Omental fat pad (tissue), 4 donors: Measurements from ENCODE around the gene FMNL1. TPM values are rescaled to one million over a fixed set of nuclear protein-coding genes. Genes with fewer than 3 reads are reported as not detected.

Experiments
- ATAC-seq: fragments of 150-250 bp; one replicate; pipeline ENCODE4 v1.9.1; 2016; ENCODE audit warnings: mild to moderate bottlenecking, moderate library complexity; ENCODE audit not compliant: low FRiP score
- DNase-seq: peaks from one replicate; pipeline ENCODE4 v3.0.0-alpha.2; 2019; ENCODE audit warnings: low spot score
- total RNA-seq, 4 donors: library from RNA; depleted of rRNA; stranded (reverse); fragments of >200 nt; gene quantifications; one replicate each; pipeline ENCODE4 v1.1.0, GENCODE V29; 2016
- TF ChIP-seq, protein P1 (sequence below), 3 donors: fragments of 450-650 bp; IDR thresholded peaks; one replicate each; pipeline ENCODE4 v1.5.1; 2016 to 2017; ENCODE audit warnings: antibody characterized with exemption in 3 of 3, mild to moderate bottlenecking in 3 of 3, moderate library complexity in 2 of 3

FMNL1 gene
- total RNA-seq, 4 donors from 2014 or later, result 19.7 to 56.4 (median 38.8) TPM

DNA sequence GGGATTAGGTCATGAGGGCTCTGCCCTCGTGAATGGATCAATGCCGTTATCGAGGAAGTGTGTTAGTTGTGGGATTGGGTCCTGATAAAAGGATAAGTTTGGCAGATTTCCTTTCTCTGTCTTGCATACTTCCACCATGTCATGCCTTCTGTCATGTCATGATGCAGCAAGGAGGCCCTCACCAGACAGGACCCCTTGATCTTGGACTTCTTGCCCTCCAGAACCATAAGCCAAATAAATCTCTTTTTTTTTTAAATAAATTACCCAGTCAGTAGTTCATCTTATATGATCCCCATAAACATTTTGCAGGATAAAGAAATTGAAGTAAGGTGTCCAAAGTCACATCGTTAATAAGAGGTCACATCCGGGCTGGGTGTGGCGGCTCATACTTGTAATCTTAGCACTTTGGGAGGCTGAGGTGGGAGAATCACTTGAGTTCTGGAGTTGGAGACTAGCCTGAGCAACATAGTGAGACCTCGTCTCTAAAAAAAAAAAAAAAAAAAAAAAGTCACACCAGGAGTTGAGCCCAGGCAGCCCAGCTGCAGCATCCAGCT lies 34.8 kb upstream of the FMNL1 start:
- TF ChIP-seq, protein P1, sequence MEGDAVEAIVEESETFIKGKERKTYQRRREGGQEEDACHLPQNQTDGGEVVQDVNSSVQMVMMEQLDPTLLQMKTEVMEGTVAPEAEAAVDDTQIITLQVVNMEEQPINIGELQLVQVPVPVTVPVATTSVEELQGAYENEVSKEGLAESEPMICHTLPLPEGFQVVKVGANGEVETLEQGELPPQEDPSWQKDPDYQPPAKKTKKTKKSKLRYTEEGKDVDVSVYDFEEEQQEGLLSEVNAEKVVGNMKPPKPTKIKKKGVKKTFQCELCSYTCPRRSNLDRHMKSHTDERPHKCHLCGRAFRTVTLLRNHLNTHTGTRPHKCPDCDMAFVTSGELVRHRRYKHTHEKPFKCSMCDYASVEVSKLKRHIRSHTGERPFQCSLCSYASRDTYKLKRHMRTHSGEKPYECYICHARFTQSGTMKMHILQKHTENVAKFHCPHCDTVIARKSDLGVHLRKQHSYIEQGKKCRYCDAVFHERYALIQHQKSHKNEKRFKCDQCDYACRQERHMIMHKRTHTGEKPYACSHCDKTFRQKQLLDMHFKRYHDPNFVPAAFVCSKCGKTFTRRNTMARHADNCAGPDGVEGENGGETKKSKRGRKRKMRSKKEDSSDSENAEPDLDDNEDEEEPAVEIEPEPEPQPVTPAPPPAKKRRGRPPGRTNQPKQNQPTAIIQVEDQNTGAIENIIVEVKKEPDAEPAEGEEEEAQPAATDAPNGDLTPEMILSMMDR (IDR thresholded peaks at IDR 0.05), result no peak
- DNase-seq, result no peak
- ATAC-seq, result no peak

DNA sequence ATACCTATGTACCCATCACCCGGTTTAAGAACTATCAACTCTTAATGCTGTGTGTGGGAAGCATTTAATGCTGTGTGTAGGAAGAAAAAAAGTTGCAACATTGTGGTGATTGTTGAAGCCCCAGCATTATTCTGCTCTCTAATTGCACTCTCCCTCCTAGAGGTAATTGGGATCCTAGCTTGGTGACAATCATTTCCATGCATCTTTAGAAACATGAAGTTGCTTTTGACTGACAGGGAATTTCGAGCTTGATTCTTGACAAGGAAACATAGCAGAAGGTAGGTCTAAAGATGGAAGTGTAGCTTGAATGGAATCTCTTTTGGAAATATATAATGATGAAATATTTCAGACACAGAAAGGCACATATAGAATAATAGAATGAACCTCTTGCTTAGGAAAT lies 32.7 kb upstream of the FMNL1 start:
- DNase-seq, result no peak
- TF ChIP-seq, protein P1 (IDR thresholded peaks at IDR 0.05), result no peak
- ATAC-seq, result no peak

DNA sequence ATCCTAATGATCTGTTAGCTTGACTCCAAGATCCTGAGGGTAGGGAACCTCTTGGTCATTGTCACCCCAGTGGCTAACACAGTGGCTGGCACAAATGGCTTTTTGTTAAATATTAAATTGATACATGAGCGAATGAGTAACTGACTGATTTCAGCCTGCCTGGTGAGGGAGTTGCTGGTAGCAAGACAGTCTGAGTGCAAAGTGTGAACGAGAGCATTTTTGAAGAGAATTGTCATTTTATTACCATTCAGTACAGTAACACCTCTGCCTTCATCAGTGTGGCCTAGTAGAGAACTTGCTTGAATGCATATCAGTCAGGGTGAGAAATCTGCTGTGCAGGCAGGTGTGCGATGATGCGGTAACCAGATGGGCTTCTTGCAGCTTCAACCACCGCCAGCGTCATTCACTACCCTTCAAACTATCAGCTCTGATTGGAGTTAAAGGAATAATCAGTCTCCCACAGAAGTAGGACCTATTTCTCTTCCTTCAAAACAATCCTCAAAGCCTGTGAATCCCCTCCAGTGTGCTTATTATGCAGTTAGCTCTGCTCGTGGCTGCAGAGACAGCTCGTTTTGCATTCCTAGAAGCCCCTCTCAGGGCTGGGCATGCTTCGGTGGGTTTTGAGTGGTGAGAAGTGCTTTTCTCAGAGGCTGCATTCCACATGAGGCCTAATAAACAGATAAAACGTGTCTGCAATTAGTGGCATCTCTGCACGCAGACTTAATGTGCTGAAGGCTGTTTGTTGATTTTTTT lies 31.0 kb upstream of the FMNL1 start:
- DNase-seq, result no peak
- TF ChIP-seq, protein P1 (IDR thresholded peaks at IDR 0.05), result no peak
- no peak for ATAC-seq

DNA sequence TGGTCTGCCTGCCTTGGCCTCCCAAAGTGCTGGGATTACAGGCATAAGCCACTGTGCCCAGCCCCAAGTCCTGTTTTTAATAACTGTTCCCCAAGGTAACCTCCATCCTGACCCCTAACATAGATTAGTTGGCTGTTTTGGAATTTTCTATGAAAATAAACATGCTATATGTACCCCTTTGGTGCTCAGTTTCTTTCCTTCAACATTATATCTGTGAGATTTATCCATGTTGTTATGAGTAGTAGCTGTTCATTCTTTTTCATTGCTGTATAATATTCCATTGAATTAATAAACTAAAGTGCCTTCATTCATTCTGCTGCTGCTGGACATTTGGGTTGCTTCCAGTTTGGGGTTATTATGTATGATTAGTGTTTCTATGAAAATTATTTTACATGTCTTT lies 26.3 kb upstream of the FMNL1 start:
- ATAC-seq (no peak), DNase-seq (no peak)
- TF ChIP-seq, protein P1 (IDR thresholded peaks at IDR 0.05), result no peak

DNA sequence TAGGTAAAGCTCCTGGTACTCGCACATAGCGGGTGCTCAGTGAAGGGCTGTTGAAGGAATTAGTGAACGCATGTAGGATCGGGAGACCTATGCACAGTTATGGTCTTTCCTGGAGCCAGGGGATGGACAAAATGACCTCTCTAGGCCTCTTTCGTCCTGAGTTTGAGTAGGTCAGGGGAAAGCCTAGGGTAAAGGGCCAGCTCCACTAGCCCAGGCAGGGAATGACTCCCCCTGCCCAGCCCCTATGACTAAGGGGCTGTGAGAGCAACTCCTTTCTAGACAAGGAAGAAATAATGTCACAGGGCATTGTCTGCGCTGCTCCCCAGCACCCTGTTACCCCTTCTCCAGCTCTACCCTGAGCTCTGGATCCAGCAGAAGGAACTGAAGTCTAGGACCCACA lies 24.6 kb upstream of the FMNL1 start:
- TF ChIP-seq, protein P1 (IDR thresholded peaks at IDR 0.05), result no peak
- DNase-seq, result no peak
- ATAC-seq, result peak; percentile 2

DNA sequence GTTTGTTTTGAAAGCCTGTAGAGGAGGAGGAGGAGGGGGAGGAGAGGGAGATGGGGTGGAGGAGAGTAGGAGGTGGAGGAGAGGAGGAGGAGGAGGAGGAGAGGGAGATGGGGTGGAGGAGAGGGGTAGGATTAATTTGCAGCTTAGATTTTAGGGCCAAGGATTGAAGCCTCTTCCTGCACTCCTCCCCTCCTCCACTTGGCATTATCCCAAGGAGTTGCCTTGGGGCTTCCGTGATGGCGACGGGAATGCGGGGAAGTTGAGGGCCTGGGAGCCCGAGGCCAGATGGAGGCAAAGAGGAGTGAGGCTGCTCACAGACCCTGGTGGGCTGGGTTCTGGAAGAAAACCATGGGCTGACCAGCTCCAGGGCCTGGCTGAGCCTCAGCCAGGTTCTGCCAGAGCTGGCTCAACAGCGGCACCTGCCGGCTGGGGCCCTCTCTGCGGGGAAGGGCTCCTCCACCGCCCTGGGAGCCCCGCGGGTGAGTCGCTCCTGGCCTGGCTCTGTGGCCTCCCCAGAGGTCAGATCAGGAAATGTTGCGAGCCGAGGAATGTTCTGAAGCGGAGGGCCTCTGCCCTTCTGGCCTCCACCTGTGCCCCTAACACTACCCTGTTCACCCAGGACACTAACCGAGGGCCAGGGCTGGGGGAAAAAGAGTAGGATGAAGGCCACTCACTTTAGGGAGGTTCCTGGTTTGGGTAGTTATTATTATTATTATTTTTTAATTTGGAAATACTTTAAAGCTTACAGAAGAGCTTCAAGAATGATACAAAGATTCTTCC lies 23.9 kb upstream of the FMNL1 start:
- TF ChIP-seq, protein P1 (IDR thresholded peaks at IDR 0.05), result peak in 2 of 3 donors; percentile 90 to 96
- DNase-seq (peak; percentile 79), ATAC-seq (peak; percentile 99)
